Smooth muscle cell (in vitro differentiated cells): Measurements from ENCODE around the gene MKRN3. TPM values are rescaled to one million over a fixed set of nuclear protein-coding genes. Genes with fewer than 3 reads are reported as not detected.

Source experiments
- DNase-seq: peaks from one replicate; lab custom pipeline; 2025; ENCODE audit not compliant: unreplicated experiment; lab: John Stamatoyannopoulos, UW
- H2AFZ ChIP-seq: fragments of 200-600 bp; sonication (generic); 2 replicates; pipeline ENCODE4 v1.6.0; 2016; ENCODE audit warnings: antibody characterized with exemption, low read depth, mild to moderate bottlenecking
- H3F3A ChIP-seq: fragments of 200-600 bp; sonication (generic); 2 replicates; pipeline ENCODE4 v1.6.0; 2017; ENCODE audit warnings: antibody characterized with exemption, low read depth
- H3K27ac ChIP-seq: fragments of 200-600 bp; sonication (generic); 2 replicates; pipeline ENCODE4 v1.5.1; 2016; ENCODE audit warnings: low read depth, mild to moderate bottlenecking
- H3K27me3 ChIP-seq: fragments of 200-600 bp; sonication (generic); 2 replicates; pipeline ENCODE4 v1.6.1; 2016; ENCODE audit warnings: low read depth, mild to moderate bottlenecking
- H3K36me3 ChIP-seq: fragments of 200-600 bp; sonication (generic); 2 replicates; pipeline ENCODE4 v1.5.1; 2016; ENCODE audit warnings: low read depth
- H3K4me1 ChIP-seq: fragments of 200-600 bp; sonication (generic); 2 replicates; pipeline ENCODE4 v1.5.1; 2016; ENCODE audit warnings: low read depth
- H3K4me2 ChIP-seq: fragments of 200-600 bp; sonication (generic); 2 replicates; pipeline ENCODE4 v1.6.0; 2016; ENCODE audit warnings: mild to moderate bottlenecking
- H3K4me3 ChIP-seq: fragments of 200-600 bp; sonication (generic); 2 replicates; pipeline ENCODE4 v1.5.1; 2016; ENCODE audit warnings: mild to moderate bottlenecking
- H3K79me2 ChIP-seq: fragments of 200-600 bp; sonication (generic); 2 replicates; pipeline ENCODE4 v1.6.0; 2016; ENCODE audit warnings: low read depth, mild to moderate bottlenecking
- H3K9ac ChIP-seq: fragments of 200-600 bp; sonication (generic); 2 replicates; pipeline ENCODE4 v1.6.0; 2016; ENCODE audit warnings: low read depth
- H3K9me3 ChIP-seq: fragments of 200-600 bp; sonication (generic); replicated peaks from 2 replicates; pipeline ENCODE4 v1.5.1; 2016; ENCODE audit warnings: low read depth
- H4K20me1 ChIP-seq: fragments of 200-600 bp; sonication (generic); 2 replicates; pipeline ENCODE4 v1.6.0; 2016; ENCODE audit warnings: low read depth
- WGBS: methylation state at CpG from one replicate; pipeline ENCODE4 v1.1.7; 2016; ENCODE audit warnings: low lambda C conversion rate; 5-methylcytosine and 5-hydroxymethylcytosine counted together
- polyA plus RNA-seq: library from polyadenylated mRNA; unstranded; fragments of >200 nt; fragmentation: Nextera tagmentation; extraction: Ambion mirVana; gene quantifications from 2 replicates; pipeline ENCODE4 v1.2.1, GENCODE V29; 2016
- total RNA-seq: library from RNA; depleted of rRNA; stranded (reverse); fragments of >200 nt; gene quantifications from 2 replicates; pipeline ENCODE4 v1.2.3, GENCODE V29; 2014
- TF ChIP-seq, protein P1 (sequence below): fragments of 200-600 bp; sonication (generic); IDR thresholded peaks from 2 replicates; pipeline ENCODE4 v1.5.1; 2017; ENCODE audit warnings: borderline replicate concordance, mild to moderate bottlenecking, antibody characterized with exemption; ENCODE audit not compliant: insufficient read depth, poor library complexity, severe bottlenecking

Gene MKRN3
- total and polyA plus RNA-seq, 2 experiments from 2014 or later = not detected

DNA sequence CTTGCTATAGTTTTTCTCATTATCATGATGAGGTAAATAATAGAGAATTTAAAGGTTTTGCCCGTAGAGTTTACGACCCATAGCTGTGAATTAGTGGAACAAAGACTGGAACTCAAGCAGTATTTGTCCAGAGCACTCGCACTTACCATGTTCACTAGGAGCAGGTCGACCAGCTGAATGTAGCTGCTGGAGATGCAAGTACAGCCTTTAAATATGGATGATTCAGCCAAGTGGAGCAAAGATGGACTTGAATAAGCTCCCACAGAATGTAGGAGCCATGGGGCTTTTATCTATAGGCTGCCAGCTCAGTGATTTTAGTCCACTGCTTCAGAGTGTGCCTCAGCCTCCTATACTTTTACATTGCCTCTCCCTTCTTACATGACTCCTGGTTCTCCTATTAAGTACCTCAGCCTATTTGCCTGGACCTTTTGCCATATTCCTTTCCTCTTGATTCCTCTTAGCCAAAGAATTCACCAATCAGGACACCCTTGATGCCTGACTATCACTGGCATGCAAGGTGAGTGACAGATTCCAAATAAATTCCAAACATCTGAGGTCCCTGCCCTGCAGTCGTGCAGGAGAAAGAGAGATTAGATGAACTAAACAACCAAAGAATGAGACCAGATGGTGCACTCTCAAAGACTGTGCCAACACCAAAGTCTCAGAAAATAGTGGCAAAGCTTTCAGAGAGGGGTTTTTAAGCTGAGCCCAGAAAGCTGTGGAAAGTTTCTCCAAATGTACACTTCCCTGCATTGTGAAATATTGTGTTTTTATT lies 3.9 kb downstream of the MKRN3 start:
- no peak overlapping the region for H2AFZ ChIP-seq
- WGBS = 56% methylated on average over 5 of the region's 5 CpGs
- H3K36me3 ChIP-seq = no peaks in the 10 kb centered on the region
- H3K27ac ChIP-seq = no peak overlapping the region
- H3K9me3 ChIP-seq = no peaks in the 10 kb centered on the region
- H3K4me3 ChIP-seq = no peak overlapping the region
- H3K4me1 ChIP-seq = no peaks in the 10 kb centered on the region
- H4K20me1 ChIP-seq = no peaks in the 10 kb centered on the region
- no peaks in the 10 kb centered on the region for H3K79me2 ChIP-seq
- no peak overlapping the region for H3K9ac ChIP-seq
- no peaks in the 10 kb centered on the region for H3K27me3 ChIP-seq
- TF ChIP-seq, protein P1, sequence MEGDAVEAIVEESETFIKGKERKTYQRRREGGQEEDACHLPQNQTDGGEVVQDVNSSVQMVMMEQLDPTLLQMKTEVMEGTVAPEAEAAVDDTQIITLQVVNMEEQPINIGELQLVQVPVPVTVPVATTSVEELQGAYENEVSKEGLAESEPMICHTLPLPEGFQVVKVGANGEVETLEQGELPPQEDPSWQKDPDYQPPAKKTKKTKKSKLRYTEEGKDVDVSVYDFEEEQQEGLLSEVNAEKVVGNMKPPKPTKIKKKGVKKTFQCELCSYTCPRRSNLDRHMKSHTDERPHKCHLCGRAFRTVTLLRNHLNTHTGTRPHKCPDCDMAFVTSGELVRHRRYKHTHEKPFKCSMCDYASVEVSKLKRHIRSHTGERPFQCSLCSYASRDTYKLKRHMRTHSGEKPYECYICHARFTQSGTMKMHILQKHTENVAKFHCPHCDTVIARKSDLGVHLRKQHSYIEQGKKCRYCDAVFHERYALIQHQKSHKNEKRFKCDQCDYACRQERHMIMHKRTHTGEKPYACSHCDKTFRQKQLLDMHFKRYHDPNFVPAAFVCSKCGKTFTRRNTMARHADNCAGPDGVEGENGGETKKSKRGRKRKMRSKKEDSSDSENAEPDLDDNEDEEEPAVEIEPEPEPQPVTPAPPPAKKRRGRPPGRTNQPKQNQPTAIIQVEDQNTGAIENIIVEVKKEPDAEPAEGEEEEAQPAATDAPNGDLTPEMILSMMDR = no peak
- no peaks in the 10 kb centered on the region for H3F3A ChIP-seq
- H3K4me2 ChIP-seq = no peak overlapping the region
- no peak for DNase-seq

DNA sequence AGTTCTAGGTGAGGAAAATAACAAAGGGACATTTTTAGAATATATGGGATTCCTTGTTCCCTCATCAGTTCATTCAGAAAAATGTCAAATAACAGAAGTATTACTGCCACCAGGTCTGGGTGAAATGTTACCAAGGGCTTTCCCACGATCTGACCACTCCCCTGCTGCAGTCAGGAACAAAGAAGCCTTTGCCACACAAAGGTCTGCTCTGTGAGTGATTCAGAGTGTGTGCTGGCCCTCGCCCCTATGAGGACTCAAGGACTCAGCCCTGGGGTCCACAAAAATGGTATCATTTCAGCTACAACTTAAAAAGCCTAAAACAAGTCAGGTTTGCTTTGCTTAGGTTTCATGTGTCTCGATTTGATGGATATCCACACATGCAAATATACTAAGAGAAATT lies 5.0 kb downstream of the MKRN3 start:
- TF ChIP-seq, protein P1 = no peak
- H3K4me1 ChIP-seq = no peaks in the 10 kb centered on the region

DNA sequence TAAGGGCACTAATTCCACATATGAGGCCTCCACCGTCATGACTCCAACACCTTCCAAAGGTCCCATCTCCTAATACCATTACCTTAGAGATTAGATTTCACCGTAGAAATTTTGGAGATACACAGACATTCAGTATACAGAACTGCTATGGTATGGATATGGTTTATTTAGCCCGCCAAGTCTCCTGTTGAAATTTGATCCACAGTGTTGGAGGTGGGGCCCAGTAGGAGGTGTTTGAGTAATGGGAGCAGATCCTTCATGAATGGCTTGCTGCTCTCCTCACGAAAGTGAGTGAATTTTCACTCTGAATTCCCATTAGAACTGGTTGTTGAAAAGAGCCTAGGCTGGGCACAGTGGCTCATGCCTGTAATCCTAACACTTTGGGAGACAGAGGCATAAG lies 7.4 kb downstream of the MKRN3 start:
- TF ChIP-seq, protein P1 = no peak
- Histone ChIP-seq H2AFZ (no peak overlapping the region), H3K9ac (no peak overlapping the region), H3K4me1 (no peaks in the 10 kb centered on the region), H3K36me3 (no peaks in the 10 kb centered on the region), H4K20me1 (no peaks in the 10 kb centered on the region), H3K4me3 (no peak overlapping the region), H3F3A (no peaks in the 10 kb centered on the region), H3K27ac (no peak overlapping the region), H3K79me2 (no peaks in the 10 kb centered on the region), H3K9me3 (no peaks in the 10 kb centered on the region), H3K27me3 (no peaks in the 10 kb centered on the region), H3K4me2 (no peak overlapping the region)
- WGBS = 66% methylated on average over 4 of the region's 4 CpGs
- DNase-seq = no peak

More for the DNA sequence above, 5.0 kb downstream of the MKRN3 start:
- Histone ChIP-seq H3K4me2 (no peak overlapping the region), H3K27me3 (no peaks in the 10 kb centered on the region), H2AFZ (no peak overlapping the region), H3K4me3 (no peak overlapping the region), H4K20me1 (no peaks in the 10 kb centered on the region), H3K27ac (no peak overlapping the region), H3K36me3 (no peaks in the 10 kb centered on the region), H3K9ac (no peak overlapping the region), H3K9me3 (no peaks in the 10 kb centered on the region), H3K79me2 (no peaks in the 10 kb centered on the region), H3F3A (no peaks in the 10 kb centered on the region)
- DNase-seq = no peak
- 38% methylated on average over 3 of the region's 3 CpGs for WGBS

GRCh38 chr15:23574742-23575141 lies 9.3 kb downstream of the MKRN3 start:
- no peaks in the 10 kb centered on the region for H3K9me3 ChIP-seq
- H3F3A ChIP-seq = no peaks in the 10 kb centered on the region
- DNase-seq = no peak
- H2AFZ ChIP-seq = no peak overlapping the region
- no peaks in the 10 kb centered on the region for H4K20me1 ChIP-seq
- no peaks in the 10 kb centered on the region for H3K4me1 ChIP-seq
- no peak overlapping the region for H3K9ac ChIP-seq
- H3K36me3 ChIP-seq = no peaks in the 10 kb centered on the region
- 34% methylated on average over 3 of the region's 3 CpGs for WGBS
- TF ChIP-seq, protein P1 = no peak
- H3K4me2 ChIP-seq = no peak overlapping the region
- H3K27me3 ChIP-seq = no peaks in the 10 kb centered on the region
- H3K4me3 ChIP-seq = no peak overlapping the region
- no peaks in the 10 kb centered on the region for H3K79me2 ChIP-seq
- no peak overlapping the region for H3K27ac ChIP-seq
